Activated CD8-positive, alpha-beta memory T cell treated with anti-CD3 and anti-CD28 coated beads, Interleukin-2, amount 50 U/mL, for 4 hours (primary cell): ENCODE results near the gene PYGO2.
A peak's percentile ranks its signal among the peaks of the same experiment; 100 is the strongest.

ENCODE experiments used
- DNase-seq: peaks from one replicate; pipeline ENCODE4 v3.0.0-alpha.2; 2020

Gene PYGO2

GRCh38 chr1:154961207-154962155 is at the start of gene PYGO2:
PYGO2 (minus strand) TSS chr1:154961782; CDS start chr1:154961576, 206 bp downstream.
- DNase-seq: peak; percentile 79

- DNase-seq: no peak
These were observed 49.4 kb upstream of the PYGO2 start for GRCh38 chr1:155011004-155011416.

- no peak for DNase-seq
These were observed 48.8 kb upstream of the PYGO2 start for GRCh38 chr1:155010211-155010918.

- no peak for DNase-seq
These were observed 48.2 kb upstream of the PYGO2 start for GRCh38 chr1:155009742-155010141.

- DNase-seq: no peak
These were observed 47.7 kb upstream of the PYGO2 start for GRCh38 chr1:155009221-155009711.

- DNase-seq: no peak
These were observed 46.7 kb upstream of the PYGO2 start for GRCh38 chr1:155008015-155008941.

- DNase-seq: no peak
These were observed 45.8 kb upstream of the PYGO2 start for GRCh38 chr1:155007251-155007828.

GRCh38 chr1:155006601-155007101 is 45.1 kb upstream of the PYGO2 start:
- DNase-seq: no peak

- no peak for DNase-seq
These were observed 43.8 kb upstream of the PYGO2 start for GRCh38 chr1:155005076-155006011.

GRCh38 chr1:155004352-155005075 is 42.9 kb upstream of the PYGO2 start:
- DNase-seq: no peak

GRCh38 chr1:155003766-155004351 is 42.3 kb upstream of the PYGO2 start:
- DNase-seq: no peak

- DNase-seq: no peak
These were observed 41.7 kb upstream of the PYGO2 start for GRCh38 chr1:155003227-155003765.

- no peak for DNase-seq
These were observed 41.1 kb upstream of the PYGO2 start, which contains the start of gene ZBTB7B for GRCh38 chr1:155002464-155003226. ZBTB7B (plus strand) TSS chr1:155002802; CDS start chr1:155014661, 11,859 bp downstream.

GRCh38 chr1:155001675-155002463 is 40.3 kb upstream of the PYGO2 start:
- peak; percentile 96 for DNase-seq

GRCh38 chr1:155001425-155001674 is 39.8 kb upstream of the PYGO2 start:
- DNase-seq: no peak

- peak; percentile 75 for DNase-seq
These were observed 39.3 kb upstream of the PYGO2 start for GRCh38 chr1:155000726-155001424.

GRCh38 chr1:155000411-155000725 is 38.8 kb upstream of the PYGO2 start:
- DNase-seq: no peak
